Peyer's patch (tissue), 4 donors: ENCODE results near the gene WDR31.

Source experiments
- POLR2A ChIP-seq, 2 donors: fragments of 450-650 bp; IDR thresholded peaks; one replicate each; pipeline ENCODE4 v1.5.1; 2017; ENCODE audit warnings: antibody characterized with exemption in 2 of 2, mild to moderate bottlenecking in 2 of 2, moderate library complexity in 2 of 2
- TF ChIP-seq, protein P1 (sequence below), 6 experiments: fragments of 450-650 bp in 4 of 6; fragments of 200-600 bp in 2 of 6; sonication (generic) in 1 of 6; IDR thresholded peaks; one replicate each; pipeline ENCODE4 v1.5.1; 2017 to 2019; ENCODE audit warnings: antibody characterized with exemption in 6 of 6, mild to moderate bottlenecking in 3 of 6, moderate library complexity in 1 of 6

DNA sequence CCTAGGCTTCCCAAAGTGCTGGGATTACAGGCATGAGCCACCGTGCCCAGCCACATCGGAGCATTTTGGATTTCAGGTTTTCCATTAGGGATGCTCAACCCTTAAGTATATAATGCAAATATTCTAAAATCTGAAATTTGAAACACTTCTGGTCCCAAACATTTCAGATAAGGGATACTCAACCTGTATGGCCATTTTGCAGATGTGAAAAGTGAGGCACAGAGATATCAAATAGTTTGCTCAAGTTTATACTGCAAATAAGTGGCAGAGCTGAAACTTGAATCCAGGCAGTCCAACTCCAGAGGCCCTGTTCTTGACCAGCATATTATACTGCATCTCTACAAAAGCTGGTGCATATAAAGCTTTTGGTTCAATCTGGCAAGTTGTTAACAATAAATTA is 2.4 kb downstream of the WDR31 start:
- TF ChIP-seq, protein P1, sequence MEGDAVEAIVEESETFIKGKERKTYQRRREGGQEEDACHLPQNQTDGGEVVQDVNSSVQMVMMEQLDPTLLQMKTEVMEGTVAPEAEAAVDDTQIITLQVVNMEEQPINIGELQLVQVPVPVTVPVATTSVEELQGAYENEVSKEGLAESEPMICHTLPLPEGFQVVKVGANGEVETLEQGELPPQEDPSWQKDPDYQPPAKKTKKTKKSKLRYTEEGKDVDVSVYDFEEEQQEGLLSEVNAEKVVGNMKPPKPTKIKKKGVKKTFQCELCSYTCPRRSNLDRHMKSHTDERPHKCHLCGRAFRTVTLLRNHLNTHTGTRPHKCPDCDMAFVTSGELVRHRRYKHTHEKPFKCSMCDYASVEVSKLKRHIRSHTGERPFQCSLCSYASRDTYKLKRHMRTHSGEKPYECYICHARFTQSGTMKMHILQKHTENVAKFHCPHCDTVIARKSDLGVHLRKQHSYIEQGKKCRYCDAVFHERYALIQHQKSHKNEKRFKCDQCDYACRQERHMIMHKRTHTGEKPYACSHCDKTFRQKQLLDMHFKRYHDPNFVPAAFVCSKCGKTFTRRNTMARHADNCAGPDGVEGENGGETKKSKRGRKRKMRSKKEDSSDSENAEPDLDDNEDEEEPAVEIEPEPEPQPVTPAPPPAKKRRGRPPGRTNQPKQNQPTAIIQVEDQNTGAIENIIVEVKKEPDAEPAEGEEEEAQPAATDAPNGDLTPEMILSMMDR (IDR thresholded peaks at IDR 0.05): no peak
- no peak for TF ChIP-seq POLR2A (IDR thresholded peaks at IDR 0.05)
